ENCODE data around the gene PGGHG.
"Not testable (repeated sequence)": the region's sequence is repeated elsewhere in the genome, so short reads cannot be mapped to it uniquely, and the experiment has no call there.

Gene PGGHG

GRCh38 chr11:316031-316701 lies 27.2 kb downstream of the PGGHG start:
- peak; percentile 56 for DNase-seq

GRCh38 chr11:316891-317301 lies 28.0 kb downstream of the PGGHG start:
- DNase-seq = peak; percentile 58

GRCh38 chr11:317668-318404 lies 28.9 kb downstream of the PGGHG start:
- not testable (repeated sequence) for DNase-seq

- not testable (repeated sequence) for DNase-seq
Observed at GRCh38 chr11:318405-319120, 29.6 kb downstream of the PGGHG start.

GRCh38 chr11:319121-319887 lies 30.4 kb downstream of the PGGHG start:
- not testable (repeated sequence) for DNase-seq

GRCh38 chr11:319888-320273 lies 31.0 kb downstream of the PGGHG start:
- not testable (repeated sequence) for DNase-seq

- no peak for DNase-seq
Observed at GRCh38 chr11:324156-324555, 35.2 kb downstream of the PGGHG start.

GRCh38 chr11:324593-325517 lies 35.9 kb downstream of the PGGHG start:
- DNase-seq = not testable (repeated sequence)

- no peak for DNase-seq
Observed at GRCh38 chr11:325796-326591, 37.1 kb downstream of the PGGHG start.

- DNase-seq = no peak
Observed at GRCh38 chr11:326592-326841, 37.6 kb downstream of the PGGHG start.

GRCh38 chr11:326842-327580 lies 38.1 kb downstream of the PGGHG start:
- peak; percentile 85 for DNase-seq

- no peak for DNase-seq
Observed at GRCh38 chr11:327581-327923, 38.6 kb downstream of the PGGHG start.

- DNase-seq = no peak
Observed at GRCh38 chr11:328012-328411, 39.1 kb downstream of the PGGHG start.

GRCh38 chr11:328516-329100 lies 39.7 kb downstream of the PGGHG start:
- not testable (repeated sequence) for DNase-seq

GRCh38 chr11:329886-330253 lies 40.9 kb downstream of the PGGHG start:
- DNase-seq = no peak

- no peak for DNase-seq
Observed at GRCh38 chr11:330307-330693, 41.4 kb downstream of the PGGHG start.

GRCh38 chr11:330694-331357 lies 41.9 kb downstream of the PGGHG start:
- peak; percentile 47 for DNase-seq

GRCh38 chr11:331358-332060 lies 42.6 kb downstream of the PGGHG start:
- no peak for DNase-seq
